GM23338 (cell line): ENCODE measurements around the gene POMGNT1. TPM values are rescaled to one million over a fixed set of nuclear protein-coding genes. Genes with fewer than 3 reads are reported as not detected.

Experiments
- ATAC-seq: fragments of 200-7000 bp; cut with Tn5 transposase; 3 replicates; pipeline ENCODE4 v1.9.1; 2020
- DNase-seq: peaks from one replicate; pipeline ENCODE4 v3.0.0-alpha.2; 2015; ENCODE audit warnings: low spot score
- H2AFZ ChIP-seq: fragments of 200-600 bp; sonication (generic); 2 replicates; pipeline ENCODE4 v1.8.0; 2016; ENCODE audit warnings: antibody characterized with exemption, mild to moderate bottlenecking, moderate library complexity
- H3F3A ChIP-seq: fragments of 200-600 bp; sonication (generic); replicated peaks from 2 replicates; pipeline ENCODE4 v1.8.0; 2017; ENCODE audit warnings: antibody characterized with exemption, mixed run types, low read depth
- H3K27ac ChIP-seq: fragments of 200-600 bp; sonication (generic); 2 replicates; pipeline ENCODE4 v1.6.1; 2016; ENCODE audit warnings: low read depth
- H3K27me3 ChIP-seq: fragments of 200-600 bp; sonication (generic); 2 replicates; pipeline ENCODE4 v1.8.0; 2016; ENCODE audit warnings: mild to moderate bottlenecking, mixed run types, moderate library complexity; ENCODE audit not compliant: insufficient read depth
- H3K36me3 ChIP-seq: fragments of 200-600 bp; sonication (generic); 2 replicates; pipeline ENCODE4 v1.8.0; 2016; ENCODE audit warnings: mild to moderate bottlenecking; ENCODE audit not compliant: insufficient read depth
- H3K4me1 ChIP-seq: fragments of 200-600 bp; sonication (generic); 2 replicates; pipeline ENCODE4 v1.8.0; 2016; ENCODE audit warnings: mild to moderate bottlenecking, moderate library complexity; ENCODE audit not compliant: insufficient read depth
- H3K4me2 ChIP-seq: fragments of 200-600 bp; sonication (generic); 2 replicates; pipeline ENCODE4 v1.7.1; 2017; ENCODE audit warnings: mixed run types
- H3K4me3 ChIP-seq: fragments of 200-600 bp; sonication (generic); 2 replicates; pipeline ENCODE4 v1.6.1; 2016; ENCODE audit warnings: mixed run types
- H3K79me2 ChIP-seq: fragments of 200-600 bp; sonication (generic); replicated peaks from 2 replicates; pipeline ENCODE4 v1.8.0; 2017; ENCODE audit warnings: mild to moderate bottlenecking; ENCODE audit not compliant: insufficient read depth
- H3K9me2 ChIP-seq: fragments of 200-600 bp; sonication (generic); 2 replicates; pipeline ENCODE4 v1.8.0; 2017; ENCODE audit not compliant: insufficient read depth
- H4K20me1 ChIP-seq: fragments of 200-600 bp; sonication (generic); replicated peaks from 2 replicates; pipeline ENCODE4 v1.8.0; 2017; ENCODE audit warnings: mild to moderate bottlenecking; ENCODE audit not compliant: insufficient read depth
- H3K27ac Mint-ChIP-seq: 2 replicates; pipeline ENCODE4 v1.8.0; 2020; ENCODE audit warnings: inconsistent platforms, mild to moderate bottlenecking, moderate library complexity, mixed read lengths
- H3K27me3 Mint-ChIP-seq: 3 replicates; pipeline ENCODE4 v1.8.0; 2022; ENCODE audit warnings: low read depth, mild to moderate bottlenecking, moderate library complexity, mixed read lengths, inconsistent platforms; ENCODE audit not compliant: insufficient read depth, poor library complexity
- H3K36me3 Mint-ChIP-seq: 3 replicates; pipeline ENCODE4 v1.8.0; 2021; ENCODE audit warnings: low read depth, mild to moderate bottlenecking, inconsistent platforms, moderate library complexity, mixed read lengths
- H3K4me1 Mint-ChIP-seq: 3 replicates; pipeline ENCODE4 v1.8.0; 2020; ENCODE audit warnings: mild to moderate bottlenecking, inconsistent platforms, mixed read lengths
- H3K4me3 Mint-ChIP-seq: 3 replicates; pipeline ENCODE4 v1.8.0; 2021; ENCODE audit warnings: moderate library complexity, mild to moderate bottlenecking, inconsistent platforms, mixed read lengths
- H3K9me3 Mint-ChIP-seq: 3 replicates; pipeline ENCODE4 v1.8.0; 2020; ENCODE audit warnings: moderate library complexity, mild to moderate bottlenecking, inconsistent platforms, mixed read lengths
- ETS1 ChIP-seq: IDR thresholded peaks from 2 replicates; pipeline ENCODE4 v1.6.1; 2016; ENCODE audit warnings: antibody characterized with exemption
- EZH2 ChIP-seq: fragments of 200-600 bp; sonication (generic); IDR thresholded peaks from one replicate; pipeline ENCODE4 v1.8.0; 2017; ENCODE audit warnings: antibody characterized with exemption, mild to moderate bottlenecking, low read depth; ENCODE audit not compliant: unreplicated experiment
- EZH2phosphoT487 ChIP-seq: fragments of 200-600 bp; sonication (generic); IDR thresholded peaks from one replicate; pipeline ENCODE4 v1.8.1; 2018; ENCODE audit warnings: antibody characterized with exemption; ENCODE audit not compliant: unreplicated experiment
- REST ChIP-seq: IDR thresholded peaks from one replicate; pipeline ENCODE4 v1.6.1; 2018; ENCODE audit warnings: antibody characterized with exemption; ENCODE audit not compliant: unreplicated experiment
- ZNF114 ChIP-seq: fragments of 250-450 bp; sonication (Bioruptor Pico); IDR thresholded peaks from 2 replicates; pipeline ENCODE4 v1.5.0; 2020; ENCODE audit warnings: mild to moderate bottlenecking, moderate library complexity
- ZNF462 ChIP-seq: fragments of 250-450 bp; sonication (Bioruptor Pico); IDR thresholded peaks from 2 replicates; pipeline ENCODE4 v1.5.0; 2020; ENCODE audit warnings: mild to moderate bottlenecking, moderate library complexity
- polyA plus RNA-seq: library from polyadenylated mRNA; unstranded; fragments of >200 nt; fragmentation: Nextera tagmentation; extraction: Ambion mirVana; gene quantifications from 2 replicates; pipeline ENCODE4 v1.2.1, GENCODE V29; 2016
- total RNA-seq: library from RNA; depleted of rRNA; stranded (reverse); fragments of >200 nt; shearing (Covaris generic); gene quantifications from 2 replicates; pipeline ENCODE4 v1.2.3, GENCODE V29; 2014

Gene POMGNT1
- total and polyA plus RNA-seq, 2 experiments from 2014 or later: 24.3 to 32.1 TPM

GRCh38 chr1:46204406-46204742 is 6.1 kb upstream of the POMGNT1 start:
- DNase-seq (no peak), ATAC-seq (no peak)
- Mint-ChIP-seq H3K4me3 (peak overlapping the region; percentile 92), H3K9me3 (no peaks in the 10 kb centered on the region), H3K36me3 (no peaks in the 10 kb centered on the region), H3K4me1 (peaks cover 24% of the 10 kb centered on the region), H3K27me3 (peaks cover 20% of the 10 kb centered on the region), H3K27ac (no peak overlapping the region)
- Histone ChIP-seq H3K79me2 (no peaks in the 10 kb centered on the region), H3K9me2 (no peaks in the 10 kb centered on the region), H3K27ac (no peak overlapping the region), H4K20me1 (no peaks in the 10 kb centered on the region), H3K4me3 (peak overlapping the region; percentile 100), H3K27me3 (0 out of 2 replicates have a peak, but pooled peaks cover 5% of the 10 kb centered on the region), H3K36me3 (no peaks in the 10 kb centered on the region), H3K4me2 (peak overlapping the region; percentile 97), H3K4me1 (peaks cover 6% of the 10 kb centered on the region), H2AFZ (no peak overlapping the region), H3F3A (0 out of 2 replicates have a peak, but pooled peaks cover 5% of the 10 kb centered on the region)
- TF ChIP-seq ZNF114: no peak
- TF ChIP-seq ETS1: no peak
- no peak for TF ChIP-seq EZH2
- no peak for TF ChIP-seq EZH2phosphoT487
- TF ChIP-seq REST: no peak
- no peak for TF ChIP-seq ZNF462 (CRISPR knock-in tag)
